Breast epithelium (tissue), 3 donors: ENCODE results near the gene CPA4.
"Not testable (repeated sequence)": the region's sequence is repeated elsewhere in the genome, so short reads cannot be mapped to it uniquely, and the experiment has no call there.

Experiments
- CTCF ChIP-seq, 3 donors: fragments of 450-650 bp; IDR thresholded peaks; one replicate each; pipeline ENCODE4 v1.5.1; 2016 to 2017; ENCODE audit warnings: antibody characterized with exemption in 3 of 3, mild to moderate bottlenecking in 3 of 3, moderate library complexity in 3 of 3
- POLR2A ChIP-seq: fragments of 450-650 bp; IDR thresholded peaks from one replicate; pipeline ENCODE4 v1.6.1; 2016; ENCODE audit warnings: antibody characterized with exemption, mild to moderate bottlenecking, moderate library complexity
- POLR2AphosphoS5 ChIP-seq, 3 donors: sonication (generic); formaldehyde crosslinking; IDR thresholded peaks; one replicate each; pipeline ENCODE4 v1.6.1; 2017; ENCODE audit warnings: antibody characterized with exemption in 3 of 3

- not testable (repeated sequence) for TF ChIP-seq CTCF (IDR thresholded peaks at IDR 0.05); POLR2AphosphoS5 (IDR thresholded peaks at IDR 0.05); POLR2A
These were observed 43.3 kb upstream of the CPA4 start for GRCh38 chr7:130249626-130250025.
